ENCODE measurements around the gene MS4A5.

The MS4A5 gene

DNA sequence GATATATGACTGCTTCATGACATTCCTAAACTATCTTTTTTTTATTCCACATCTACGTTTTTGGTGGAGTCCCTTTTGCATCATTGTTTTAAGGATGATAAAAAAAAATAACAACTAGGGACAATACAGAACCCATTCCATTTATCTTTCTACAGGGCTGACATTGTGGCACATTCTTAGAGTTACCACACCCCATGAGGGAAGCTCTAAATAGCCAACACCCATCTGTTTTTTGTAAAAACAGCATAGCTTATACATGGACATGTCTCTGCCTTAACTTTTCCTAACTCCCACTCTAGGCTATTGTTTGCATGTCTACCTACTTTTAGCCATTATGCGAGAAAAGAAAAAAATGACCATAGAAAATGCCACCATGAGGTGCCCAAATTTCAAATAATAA is 39.5 kb downstream of the MS4A5 start:
- no peak overlapping the region for H3K4me3 ChIP-seq (ENCODE audit: insufficient read depth, low read depth, low read length, poor library complexity, severe bottlenecking)
- no peaks in the 10 kb centered on the region for H3K27me3 ChIP-seq (replicated peaks; ENCODE audit: control insufficient read depth, insufficient read depth, low read length, poor library complexity, severe bottlenecking)
- no peak for DNase-seq
- no peaks in the 10 kb centered on the region for H3K9me3 ChIP-seq (ENCODE audit: control insufficient read depth, low read length)
- H3K4me1 ChIP-seq (ENCODE audit: control insufficient read depth, insufficient read depth, low read length, poor library complexity, severe bottlenecking) = no peaks in the 10 kb centered on the region
- H3K36me3 ChIP-seq (ENCODE audit: control insufficient read depth, insufficient read depth, low read length) = no peaks in the 10 kb centered on the region
- H3K27ac ChIP-seq (ENCODE audit: insufficient read depth, low read length, poor library complexity, severe bottlenecking) = no peak overlapping the region

DNA sequence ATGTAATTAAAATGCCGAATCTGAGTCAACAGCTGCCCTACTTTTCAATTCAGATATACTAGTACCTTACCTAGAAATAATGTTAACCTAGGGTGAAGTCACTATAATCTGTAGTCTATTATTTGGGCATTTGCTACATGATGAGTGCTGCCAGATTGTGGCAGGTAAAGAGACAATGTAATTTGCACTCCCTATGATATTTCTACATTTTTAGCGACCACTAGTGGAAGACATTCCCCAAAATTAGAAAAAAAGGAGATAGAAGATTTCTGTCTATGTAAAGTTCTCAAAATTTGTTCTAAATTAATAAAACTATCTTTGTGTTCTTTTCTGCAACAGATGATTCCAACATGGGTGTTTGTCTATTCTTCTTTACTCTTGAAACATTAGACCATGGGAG is 40.4 kb downstream of the MS4A5 start:
- H3K9me3 ChIP-seq (ENCODE audit: control insufficient read depth, low read length) = no peaks in the 10 kb centered on the region
- no peak for DNase-seq
- no peaks in the 10 kb centered on the region for H3K4me1 ChIP-seq (ENCODE audit: control insufficient read depth, insufficient read depth, low read length, poor library complexity, severe bottlenecking)
- H3K27ac ChIP-seq (ENCODE audit: insufficient read depth, low read length, poor library complexity, severe bottlenecking) = no peak overlapping the region
- no peak overlapping the region for H3K4me3 ChIP-seq (ENCODE audit: insufficient read depth, low read depth, low read length, poor library complexity, severe bottlenecking)
- no peaks in the 10 kb centered on the region for H3K36me3 ChIP-seq (ENCODE audit: control insufficient read depth, insufficient read depth, low read length)
- H3K27me3 ChIP-seq (replicated peaks; ENCODE audit: control insufficient read depth, insufficient read depth, low read length, poor library complexity, severe bottlenecking) = no peaks in the 10 kb centered on the region

DNA sequence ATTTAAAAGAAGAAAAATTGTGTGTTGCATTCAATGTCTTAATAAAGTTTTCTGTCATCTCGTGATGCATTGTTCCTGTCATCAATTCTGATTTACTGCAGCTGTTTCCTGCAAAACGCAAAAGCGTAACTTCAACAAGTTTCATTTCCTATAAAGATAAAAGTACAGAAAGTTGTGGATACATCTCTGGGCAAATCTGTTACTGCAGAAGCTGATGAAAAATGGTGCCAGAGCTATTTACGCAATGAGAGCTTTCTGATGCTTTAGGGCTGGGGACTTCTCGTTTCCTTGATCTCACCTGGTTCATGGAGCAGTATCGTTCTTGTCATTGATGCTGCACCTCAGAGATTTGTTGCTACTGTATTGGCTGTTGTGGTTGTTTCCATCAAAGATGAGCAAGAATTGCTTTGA is 47.7 kb downstream of the MS4A5 start:
- Histone ChIP-seq H3K36me3 (ENCODE audit: control insufficient read depth, insufficient read depth, low read length) (no peaks in the 10 kb centered on the region), H3K4me3 (ENCODE audit: insufficient read depth, low read depth, low read length, poor library complexity, severe bottlenecking) (no peak overlapping the region), H3K27ac (ENCODE audit: insufficient read depth, low read length, poor library complexity, severe bottlenecking) (no peak overlapping the region), H3K27me3 (replicated peaks; ENCODE audit: control insufficient read depth, insufficient read depth, low read length, poor library complexity, severe bottlenecking) (no peaks in the 10 kb centered on the region), H3K9me3 (ENCODE audit: control insufficient read depth, low read length) (no peaks in the 10 kb centered on the region), H3K4me1 (ENCODE audit: control insufficient read depth, insufficient read depth, low read length, poor library complexity, severe bottlenecking) (no peaks in the 10 kb centered on the region)
- no peak for DNase-seq

DNA sequence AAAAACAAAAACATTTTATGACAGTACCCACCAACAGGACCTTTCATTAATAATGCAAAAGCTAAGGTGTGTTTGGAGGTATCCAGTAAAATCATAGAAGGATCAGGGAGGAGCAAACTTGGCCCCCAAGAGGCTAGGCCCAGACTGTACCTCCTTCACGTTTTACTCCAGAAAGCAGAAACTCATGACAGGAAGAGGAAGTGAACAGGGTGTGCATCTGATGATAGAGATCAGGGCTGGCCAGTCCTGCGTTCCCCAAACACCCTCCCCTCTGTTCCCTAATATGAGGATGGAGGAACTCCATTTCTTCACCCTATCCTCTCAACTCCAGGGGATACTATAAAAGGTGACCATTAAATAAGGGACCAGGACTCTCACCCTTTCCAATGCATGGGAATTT is 53.0 kb downstream of the MS4A5 start:
- Histone ChIP-seq H3K27me3 (replicated peaks; ENCODE audit: control insufficient read depth, insufficient read depth, low read length, poor library complexity, severe bottlenecking) (no peaks in the 10 kb centered on the region), H3K27ac (ENCODE audit: insufficient read depth, low read length, poor library complexity, severe bottlenecking) (no peak overlapping the region), H3K4me1 (ENCODE audit: control insufficient read depth, insufficient read depth, low read length, poor library complexity, severe bottlenecking) (no peaks in the 10 kb centered on the region), H3K9me3 (ENCODE audit: control insufficient read depth, low read length) (no peaks in the 10 kb centered on the region), H3K36me3 (ENCODE audit: control insufficient read depth, insufficient read depth, low read length) (no peaks in the 10 kb centered on the region), H3K4me3 (ENCODE audit: insufficient read depth, low read depth, low read length, poor library complexity, severe bottlenecking) (no peak overlapping the region)
- no peak for DNase-seq

DNA sequence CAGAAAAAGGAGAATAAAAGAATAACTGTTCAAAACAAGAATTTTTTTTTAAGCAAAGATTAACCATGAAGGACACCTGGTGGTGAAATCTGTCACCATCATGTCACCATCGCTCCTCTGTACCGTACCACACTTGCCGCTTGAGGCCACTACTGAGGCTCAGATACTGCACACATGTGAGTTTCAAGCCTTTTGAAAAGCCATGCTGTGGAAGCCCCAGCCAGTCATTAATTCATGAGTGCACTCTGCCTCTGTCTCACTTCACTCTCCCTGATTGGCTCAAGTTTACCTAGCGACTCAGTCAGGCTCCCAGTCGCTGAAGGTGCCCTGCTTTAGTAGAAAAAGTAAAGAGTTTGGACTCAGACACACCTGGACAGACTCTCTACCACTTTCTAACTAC is 56.6 kb downstream of the MS4A5 start:
- no peak for DNase-seq
- no peaks in the 10 kb centered on the region for H3K36me3 ChIP-seq (ENCODE audit: control insufficient read depth, insufficient read depth, low read length)
- H3K27me3 ChIP-seq (replicated peaks; ENCODE audit: control insufficient read depth, insufficient read depth, low read length, poor library complexity, severe bottlenecking) = no peaks in the 10 kb centered on the region
- H3K4me3 ChIP-seq (ENCODE audit: insufficient read depth, low read depth, low read length, poor library complexity, severe bottlenecking) = no peak overlapping the region
- no peaks in the 10 kb centered on the region for H3K4me1 ChIP-seq (ENCODE audit: control insufficient read depth, insufficient read depth, low read length, poor library complexity, severe bottlenecking)
- no peaks in the 10 kb centered on the region for H3K9me3 ChIP-seq (ENCODE audit: control insufficient read depth, low read length)
- H3K27ac ChIP-seq (ENCODE audit: insufficient read depth, low read length, poor library complexity, severe bottlenecking) = no peak overlapping the region

DNA sequence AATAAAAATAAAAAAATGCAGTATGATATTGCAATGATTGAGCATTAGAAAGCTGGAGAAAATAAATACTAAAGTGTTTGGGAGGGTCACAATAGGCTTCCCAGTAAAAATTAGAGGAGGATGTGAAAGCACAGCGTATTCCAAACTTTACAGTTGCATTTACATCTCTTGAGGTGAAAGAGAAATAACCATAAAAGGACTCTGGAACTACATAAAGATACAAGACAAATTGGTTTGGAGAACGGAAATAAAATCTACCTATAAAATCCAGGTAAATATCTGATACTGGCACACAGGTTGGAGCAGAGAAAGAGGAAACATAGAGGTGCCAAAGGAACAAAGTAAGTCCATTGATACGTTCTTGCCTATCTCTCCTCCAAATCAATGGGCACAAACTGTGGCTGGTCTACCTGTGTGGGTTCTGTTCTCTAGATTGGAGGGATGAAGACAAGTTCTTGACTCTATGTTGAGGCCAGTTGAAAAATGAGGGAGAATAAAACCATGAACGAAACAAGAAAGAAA is 63.2 kb downstream of the MS4A5 start, which contains the start of gene MS4A12:
MS4A12 (plus strand) TSS at position 291 of the 522 bp plus-strand sequence. CDS start 4,541 bp downstream, outside the sequence.
- H3K27me3 ChIP-seq (replicated peaks; ENCODE audit: control insufficient read depth, insufficient read depth, low read length, poor library complexity, severe bottlenecking) = no peaks in the 10 kb centered on the region
- no peak within 1 kb of the TSS for H3K4me3 ChIP-seq (ENCODE audit: insufficient read depth, low read depth, low read length, poor library complexity, severe bottlenecking)
- no peaks in the 10 kb centered on the region for H3K4me1 ChIP-seq (ENCODE audit: control insufficient read depth, insufficient read depth, low read length, poor library complexity, severe bottlenecking)
- no peak within 1 kb of the TSS for H3K27ac ChIP-seq (ENCODE audit: insufficient read depth, low read length, poor library complexity, severe bottlenecking)
- H3K9me3 ChIP-seq (ENCODE audit: control insufficient read depth, low read length) = no peaks in the 10 kb centered on the region
- H3K36me3 ChIP-seq (ENCODE audit: control insufficient read depth, insufficient read depth, low read length) = no peaks in the 10 kb centered on the region
- DNase-seq = no peak

DNA sequence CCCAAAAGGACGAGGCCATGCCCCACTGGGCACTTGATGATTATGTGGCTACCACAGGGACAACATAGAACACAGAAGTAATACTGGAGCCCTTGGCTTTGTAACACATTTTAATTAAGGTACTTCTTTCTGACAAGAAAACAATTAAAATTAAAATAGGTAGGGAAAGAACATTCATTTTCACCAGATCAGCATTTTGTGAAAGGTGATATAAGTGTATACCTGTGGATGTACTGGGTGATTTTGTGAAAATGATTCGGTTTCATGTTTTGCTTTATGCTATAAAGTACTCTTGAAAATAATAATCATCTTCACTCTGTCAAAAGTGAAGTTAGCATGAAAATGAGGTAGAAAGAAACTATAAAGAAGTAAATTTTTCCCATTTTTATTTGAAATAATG is 64.1 kb downstream of the MS4A5 start:
- Histone ChIP-seq H3K36me3 (ENCODE audit: control insufficient read depth, insufficient read depth, low read length) (no peaks in the 10 kb centered on the region), H3K4me3 (ENCODE audit: insufficient read depth, low read depth, low read length, poor library complexity, severe bottlenecking) (no peak overlapping the region), H3K4me1 (ENCODE audit: control insufficient read depth, insufficient read depth, low read length, poor library complexity, severe bottlenecking) (no peaks in the 10 kb centered on the region), H3K27me3 (replicated peaks; ENCODE audit: control insufficient read depth, insufficient read depth, low read length, poor library complexity, severe bottlenecking) (no peaks in the 10 kb centered on the region), H3K27ac (ENCODE audit: insufficient read depth, low read length, poor library complexity, severe bottlenecking) (no peak overlapping the region), H3K9me3 (ENCODE audit: control insufficient read depth, low read length) (no peaks in the 10 kb centered on the region)
- no peak for DNase-seq
